Measurements from ENCODE around the gene ARL6IP1.
A peak's percentile ranks its signal among the peaks of the same experiment; 100 is the strongest.
"Not testable (repeated sequence)": the region's sequence is repeated elsewhere in the genome, so short reads cannot be mapped to it uniquely, and the experiment has no call there.

ARL6IP1 gene

DNA sequence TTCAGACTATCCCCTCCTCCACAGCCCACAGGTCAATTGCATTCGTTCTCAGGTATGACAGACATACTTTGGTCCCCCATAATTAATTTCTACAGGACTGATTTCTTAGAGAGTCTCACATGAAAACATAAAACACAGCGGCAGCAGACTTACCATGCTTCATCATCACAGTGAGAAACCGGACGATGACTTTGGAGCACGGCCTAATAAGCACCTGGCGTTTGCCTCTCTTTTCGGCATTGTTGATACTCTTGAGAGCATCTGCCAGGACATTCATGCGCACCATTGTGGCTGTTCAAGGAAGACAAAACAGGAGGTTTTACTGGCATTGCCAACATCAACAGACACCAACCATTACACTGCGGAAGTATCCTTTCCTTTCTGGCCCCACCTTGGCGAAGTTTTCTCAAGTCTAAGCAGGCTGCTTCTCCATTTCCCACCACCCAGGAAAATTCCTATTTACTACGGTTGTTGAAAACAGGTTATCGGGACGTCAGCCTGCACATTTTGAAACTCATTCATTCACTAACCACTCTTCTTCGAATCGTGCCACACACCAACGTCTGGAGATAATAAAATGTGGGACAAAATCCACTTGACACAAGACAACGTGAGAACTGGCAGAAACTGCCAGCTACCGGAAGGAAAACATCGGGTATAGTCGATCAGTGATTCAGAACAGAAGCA is 12.4 kb downstream of the ARL6IP1 start:
- Histone ChIP-seq H3K36me3 (peaks cover 94% of the 10 kb centered on the region), H3K4me3 (ENCODE audit: low read depth, low read length) (peak overlapping the region; percentile 95)
- DNase-seq = no peak

DNA sequence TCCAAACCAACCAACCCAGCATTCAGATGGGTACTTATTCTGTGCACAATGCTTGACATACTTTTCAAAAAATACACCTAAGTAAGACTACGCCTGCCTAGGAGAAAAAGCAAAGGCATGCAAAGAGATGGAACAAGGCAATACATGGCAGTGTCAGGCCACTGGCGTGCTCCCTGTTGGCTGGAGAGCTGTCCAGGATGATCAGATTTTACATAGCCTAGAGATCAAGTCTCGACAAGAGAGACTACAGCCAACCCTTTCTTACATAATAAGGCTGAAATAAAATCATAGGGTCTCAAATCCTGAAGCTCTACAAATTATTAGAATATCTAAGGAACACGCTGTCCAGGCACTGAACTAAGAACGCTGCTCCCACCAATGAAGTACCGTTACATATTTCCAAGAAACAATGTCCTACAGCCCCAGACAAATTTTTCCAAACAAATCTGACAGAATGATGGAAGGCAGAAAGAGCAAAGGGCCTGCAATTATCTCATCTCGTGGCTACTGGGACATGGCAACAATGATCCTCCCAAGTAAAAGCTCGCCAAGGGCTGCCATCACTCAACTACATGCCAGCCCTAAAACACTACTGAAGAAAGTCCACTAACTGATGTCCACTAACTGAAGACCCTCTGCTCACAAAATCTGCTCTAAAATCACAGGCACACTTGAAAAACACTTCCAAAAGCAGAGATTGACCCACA is 16.3 kb downstream of the ARL6IP1 start:
- H3K27me3 ChIP-seq (ENCODE audit: insufficient read depth, low read depth, severe bottlenecking) = no peaks in the 10 kb centered on the region
- no peak overlapping the region for H3K27ac ChIP-seq
- no peaks in the 10 kb centered on the region for H3K9me3 ChIP-seq (ENCODE audit: severe bottlenecking)
- DNase-seq = no peak
- H3K4me3 ChIP-seq (ENCODE audit: low read depth, low read length) = no peak overlapping the region
- H3K36me3 ChIP-seq = peaks cover 79% of the 10 kb centered on the region
- TF ChIP-seq, protein P1, sequence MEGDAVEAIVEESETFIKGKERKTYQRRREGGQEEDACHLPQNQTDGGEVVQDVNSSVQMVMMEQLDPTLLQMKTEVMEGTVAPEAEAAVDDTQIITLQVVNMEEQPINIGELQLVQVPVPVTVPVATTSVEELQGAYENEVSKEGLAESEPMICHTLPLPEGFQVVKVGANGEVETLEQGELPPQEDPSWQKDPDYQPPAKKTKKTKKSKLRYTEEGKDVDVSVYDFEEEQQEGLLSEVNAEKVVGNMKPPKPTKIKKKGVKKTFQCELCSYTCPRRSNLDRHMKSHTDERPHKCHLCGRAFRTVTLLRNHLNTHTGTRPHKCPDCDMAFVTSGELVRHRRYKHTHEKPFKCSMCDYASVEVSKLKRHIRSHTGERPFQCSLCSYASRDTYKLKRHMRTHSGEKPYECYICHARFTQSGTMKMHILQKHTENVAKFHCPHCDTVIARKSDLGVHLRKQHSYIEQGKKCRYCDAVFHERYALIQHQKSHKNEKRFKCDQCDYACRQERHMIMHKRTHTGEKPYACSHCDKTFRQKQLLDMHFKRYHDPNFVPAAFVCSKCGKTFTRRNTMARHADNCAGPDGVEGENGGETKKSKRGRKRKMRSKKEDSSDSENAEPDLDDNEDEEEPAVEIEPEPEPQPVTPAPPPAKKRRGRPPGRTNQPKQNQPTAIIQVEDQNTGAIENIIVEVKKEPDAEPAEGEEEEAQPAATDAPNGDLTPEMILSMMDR (IDR thresholded peaks at IDR 0.05; ENCODE audit: low read depth, low read length) = no peak

More for the DNA sequence above, 12.4 kb downstream of the ARL6IP1 start:
- Histone ChIP-seq H3K27me3 (ENCODE audit: insufficient read depth, low read depth, severe bottlenecking) (no peaks in the 10 kb centered on the region), H3K9me3 (ENCODE audit: severe bottlenecking) (no peaks in the 10 kb centered on the region), H3K27ac (peak overlapping the region; percentile 94)
- TF ChIP-seq, protein P1 (IDR thresholded peaks at IDR 0.05; ENCODE audit: low read depth, low read length) = no peak

DNA sequence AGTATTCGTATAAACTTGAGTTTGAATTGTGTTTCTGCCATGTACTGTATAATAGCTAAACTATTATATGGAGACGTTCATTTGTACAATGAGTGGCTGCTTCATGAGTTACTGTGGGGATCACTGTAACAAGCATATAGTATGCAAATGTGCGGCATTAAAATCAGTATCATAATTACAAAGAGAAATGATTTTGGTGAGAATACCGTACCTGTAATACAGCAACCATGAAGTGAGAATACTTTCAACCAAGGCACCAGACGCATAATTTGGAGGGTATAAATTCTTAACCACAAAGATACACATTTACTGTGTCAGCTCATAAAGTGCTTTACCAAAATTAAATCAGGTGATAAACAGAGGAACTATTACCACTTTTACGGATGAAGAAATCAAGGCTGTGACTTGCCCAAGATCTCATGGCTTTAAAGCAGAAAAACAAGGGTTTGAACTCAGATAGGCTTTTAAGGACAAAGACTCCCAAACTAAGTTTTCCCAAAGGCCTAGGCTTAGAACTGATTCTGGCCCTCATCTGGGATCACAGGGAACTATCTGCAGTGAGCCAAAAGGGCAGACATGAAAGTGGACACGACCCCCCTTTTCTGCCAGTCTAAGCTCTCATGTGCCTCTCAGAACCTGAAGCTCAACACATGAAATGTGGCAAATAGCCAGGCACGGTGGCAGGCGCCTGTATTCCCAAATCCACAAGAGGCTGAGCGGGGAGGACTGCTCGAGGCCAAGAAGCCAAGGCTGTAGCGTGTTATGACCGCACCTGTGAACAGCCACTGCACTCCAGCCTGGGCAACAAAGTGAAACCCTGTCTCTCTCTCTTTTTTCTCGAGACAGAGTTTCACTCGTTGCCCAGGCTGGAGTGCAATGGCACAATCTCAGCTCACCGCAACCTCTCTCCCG is 17.7 kb downstream of the ARL6IP1 start:
- DNase-seq = no peak
- TF ChIP-seq, protein P1 (IDR thresholded peaks at IDR 0.05; ENCODE audit: low read depth, low read length) = no peak
- no peak overlapping the region for H3K4me3 ChIP-seq (ENCODE audit: low read depth, low read length)
- no peaks in the 10 kb centered on the region for H3K27me3 ChIP-seq (ENCODE audit: insufficient read depth, low read depth, severe bottlenecking)
- no peak overlapping the region for H3K27ac ChIP-seq
- no peaks in the 10 kb centered on the region for H3K9me3 ChIP-seq (ENCODE audit: severe bottlenecking)
- peaks cover 65% of the 10 kb centered on the region for H3K36me3 ChIP-seq

DNA sequence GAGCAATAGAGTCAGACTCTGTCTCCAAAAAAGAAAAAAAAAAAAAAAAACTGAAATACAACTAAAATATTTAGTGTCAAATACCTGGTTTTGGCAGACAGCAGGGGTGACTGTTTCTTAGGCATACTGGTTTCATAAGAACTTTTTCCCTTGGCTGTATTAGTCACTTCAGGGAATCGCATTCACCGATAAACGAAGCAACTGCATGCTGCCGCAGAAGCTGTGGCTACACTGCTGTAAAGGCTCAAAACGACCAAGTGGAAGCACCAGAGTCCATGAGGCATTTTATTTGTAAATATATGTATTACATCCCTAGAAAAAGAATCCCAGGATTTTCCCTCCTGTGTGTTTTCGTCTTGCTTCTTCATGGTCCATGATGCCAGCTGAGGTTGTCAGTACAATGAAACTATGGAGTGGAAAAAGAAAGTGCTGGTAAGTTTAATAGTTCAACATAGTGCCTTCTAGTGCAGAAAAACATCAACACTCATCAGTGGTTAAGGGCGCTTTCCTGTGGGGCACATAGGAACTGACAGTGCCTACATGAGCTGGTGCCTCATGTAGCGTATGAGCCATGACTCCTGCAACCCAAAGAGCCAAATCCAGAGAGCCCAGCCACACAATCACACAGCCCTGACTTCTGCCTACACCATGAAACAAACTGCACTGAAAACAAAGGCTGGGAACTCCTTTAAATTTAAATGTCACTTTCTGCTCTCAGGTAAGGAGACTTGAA is 18.5 kb downstream of the ARL6IP1 start:
- Histone ChIP-seq H3K27me3 (ENCODE audit: insufficient read depth, low read depth, severe bottlenecking) (no peaks in the 10 kb centered on the region), H3K9me3 (ENCODE audit: severe bottlenecking) (no peaks in the 10 kb centered on the region), H3K27ac (no peak overlapping the region), H3K36me3 (peaks cover 57% of the 10 kb centered on the region), H3K4me3 (ENCODE audit: low read depth, low read length) (no peak overlapping the region)
- no peak for DNase-seq
- TF ChIP-seq, protein P1 (IDR thresholded peaks at IDR 0.05; ENCODE audit: low read depth, low read length) = no peak

DNA sequence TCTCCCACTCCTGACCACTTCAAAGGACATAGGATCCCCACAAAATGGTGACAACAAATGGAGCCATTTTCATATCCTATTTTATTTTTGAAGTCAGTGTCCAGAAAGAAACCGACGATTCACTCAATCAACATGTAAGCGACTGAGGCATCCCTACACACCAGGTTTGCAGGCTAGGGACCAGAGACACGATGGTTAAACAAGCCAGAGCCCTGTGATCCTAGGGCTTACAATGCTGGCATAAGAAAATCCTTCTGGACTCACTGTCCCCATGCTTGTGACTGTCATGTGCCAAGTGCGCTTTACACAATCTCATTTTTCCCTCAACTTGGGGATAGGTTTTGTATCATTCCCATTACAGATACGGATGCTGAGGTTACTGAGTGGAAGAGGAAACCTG is 20.1 kb downstream of the ARL6IP1 start:
- not testable (repeated sequence) for DNase-seq; H3K27ac ChIP-seq; H3K4me3 ChIP-seq (ENCODE audit: low read depth, low read length); H3K27me3 ChIP-seq (ENCODE audit: insufficient read depth, low read depth, severe bottlenecking); H3K9me3 ChIP-seq (ENCODE audit: severe bottlenecking)
- H3K36me3 ChIP-seq = peaks cover 41% of the 10 kb centered on the region

DNA sequence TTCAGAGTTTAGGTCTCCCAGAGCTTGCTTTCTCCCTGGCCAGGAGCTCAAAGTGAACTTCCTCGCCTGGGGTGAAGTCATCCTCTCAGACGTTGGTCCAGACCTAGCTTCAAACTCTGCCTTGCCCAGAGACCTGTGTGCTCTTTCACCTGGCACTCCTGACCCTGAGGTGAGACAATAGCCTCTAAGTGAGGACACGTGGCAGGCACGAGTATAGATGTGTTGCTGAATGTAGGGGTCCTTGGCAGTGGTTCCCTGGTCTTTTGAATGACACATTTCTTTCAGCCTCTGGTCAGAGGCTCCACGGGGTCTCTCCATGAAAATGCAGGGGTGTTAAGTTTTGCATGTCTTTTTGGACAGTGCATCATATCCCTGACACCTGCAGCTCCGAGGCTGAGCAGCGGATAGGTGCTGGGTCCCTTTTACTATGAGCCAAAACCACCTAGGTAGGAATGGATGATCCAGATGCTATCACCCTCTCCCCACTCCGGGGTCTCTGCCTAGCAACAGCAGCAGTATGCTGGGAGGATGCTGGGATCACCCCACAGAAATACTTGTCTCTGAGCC is 20.8 kb downstream of the ARL6IP1 start:
- H3K27me3 ChIP-seq (ENCODE audit: insufficient read depth, low read depth, severe bottlenecking); H3K9me3 ChIP-seq (ENCODE audit: severe bottlenecking); H3K4me3 ChIP-seq (ENCODE audit: low read depth, low read length); DNase-seq; H3K27ac ChIP-seq: not testable (repeated sequence)
- H3K36me3 ChIP-seq = peaks cover 34% of the 10 kb centered on the region

DNA sequence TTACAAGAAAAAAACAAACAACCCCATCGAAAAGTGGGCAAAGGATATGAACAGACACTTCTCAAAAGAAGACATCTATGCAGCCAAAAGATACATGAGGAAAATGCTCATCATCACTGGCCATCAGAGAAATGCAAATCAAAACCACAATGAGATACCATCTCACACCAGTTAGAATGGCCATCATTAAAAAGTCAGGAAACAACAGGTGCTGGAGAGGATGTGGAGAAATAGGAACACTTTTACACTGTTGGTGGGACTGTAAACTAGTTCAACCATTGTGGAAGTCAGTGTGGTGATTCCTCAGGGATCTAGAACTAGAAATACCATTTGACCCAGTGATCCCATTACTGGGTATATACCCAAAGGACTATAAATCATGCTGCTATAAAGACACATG is 23.7 kb downstream of the ARL6IP1 start:
- H3K27me3 ChIP-seq (ENCODE audit: insufficient read depth, low read depth, severe bottlenecking); H3K27ac ChIP-seq; H3K4me3 ChIP-seq (ENCODE audit: low read depth, low read length); H3K36me3 ChIP-seq; DNase-seq; H3K9me3 ChIP-seq (ENCODE audit: severe bottlenecking): not testable (repeated sequence)

All from WERI-Rb-1 (cell line).